AG20443 (cell line): Measurements from ENCODE around the gene GOLT1A.

Experiments
- DNase-seq: peaks from one replicate; pipeline ENCODE4 v3.0.0; 2012; ENCODE audit warnings: low spot score, mixed read lengths

Gene GOLT1A

DNA sequence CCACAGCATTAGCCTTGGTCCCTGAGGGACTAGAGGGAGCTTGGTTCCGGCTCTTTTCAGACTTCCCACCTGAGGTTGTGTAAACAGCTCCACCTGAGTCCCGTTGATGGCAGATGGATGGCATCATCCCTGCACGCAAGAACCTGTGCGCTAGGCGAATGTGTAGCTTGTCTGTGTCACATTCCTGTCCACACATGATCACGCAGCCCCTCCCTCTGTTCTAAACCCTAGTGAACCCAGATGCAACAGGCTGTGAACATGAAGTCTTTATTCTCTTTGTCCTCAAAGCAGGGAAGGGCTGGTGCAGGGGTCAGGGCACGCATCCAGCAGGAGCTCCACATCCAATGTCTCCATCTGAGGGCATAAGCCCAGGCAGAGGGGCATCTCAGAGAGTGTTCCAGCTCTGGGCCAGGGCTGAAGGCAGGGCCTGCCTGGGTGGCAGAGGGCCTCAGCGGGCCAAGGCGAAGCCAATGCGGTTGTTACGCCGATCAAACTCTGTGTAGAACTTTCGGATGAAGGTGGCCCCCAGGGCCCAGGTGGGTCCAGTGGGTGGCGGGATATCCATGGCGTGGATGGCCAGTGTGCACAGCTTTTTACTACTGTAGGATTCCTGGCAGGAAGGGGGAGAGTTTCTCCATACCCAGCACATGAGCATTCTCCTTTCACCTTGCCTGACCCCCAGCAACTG, 59.1 kb downstream of the GOLT1A start:
- no peak for DNase-seq

- DNase-seq = no peak
Observed at GRCh38 chr1:204153667-204154066, 60.1 kb downstream of the GOLT1A start.

DNA sequence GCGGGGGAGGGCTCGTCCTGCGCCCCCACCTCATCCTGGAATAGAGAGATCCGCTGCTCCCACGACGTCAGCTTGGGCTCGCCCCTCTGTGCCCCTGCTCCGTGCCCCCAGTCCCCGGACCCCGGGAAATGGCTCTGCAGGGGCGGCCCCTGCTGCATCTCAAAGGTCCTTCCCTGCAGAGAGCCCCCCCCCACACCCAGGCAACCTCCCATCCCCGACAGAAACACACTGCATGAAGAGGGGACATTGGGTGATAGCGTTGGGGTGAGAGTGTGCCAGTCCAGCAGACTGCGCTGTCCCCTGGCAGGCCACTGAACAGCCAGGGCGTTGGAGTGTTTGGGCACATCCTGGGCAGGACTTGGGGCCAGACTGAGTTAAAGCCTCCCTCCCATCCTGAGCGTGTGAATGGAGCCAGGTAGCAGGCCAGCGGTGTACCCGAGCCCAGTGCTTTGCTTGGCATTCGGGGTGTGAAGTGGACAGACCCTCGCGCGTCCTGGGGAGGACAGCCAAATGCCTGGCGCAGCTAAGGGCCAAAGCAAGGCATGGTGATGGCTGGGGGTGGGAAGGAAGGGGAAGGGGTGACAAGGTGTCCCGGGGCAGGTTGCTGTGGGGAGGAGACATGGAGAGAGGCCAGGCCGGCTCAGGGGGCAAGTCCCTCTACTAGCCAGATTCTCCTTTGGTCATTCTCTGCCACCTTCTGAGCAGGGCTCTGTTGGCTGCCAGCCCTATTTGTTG, 61.3 kb downstream of the GOLT1A start:
- DNase-seq = no peak

GRCh38 chr1:204151552-204152309, 62.1 kb downstream of the GOLT1A start, which contains the start of gene ETNK2:
ETNK2 (minus strand) TSS chr1:204152044; CDS start chr1:204151852, 192 bp downstream.
- DNase-seq = peak; percentile 87

DNA sequence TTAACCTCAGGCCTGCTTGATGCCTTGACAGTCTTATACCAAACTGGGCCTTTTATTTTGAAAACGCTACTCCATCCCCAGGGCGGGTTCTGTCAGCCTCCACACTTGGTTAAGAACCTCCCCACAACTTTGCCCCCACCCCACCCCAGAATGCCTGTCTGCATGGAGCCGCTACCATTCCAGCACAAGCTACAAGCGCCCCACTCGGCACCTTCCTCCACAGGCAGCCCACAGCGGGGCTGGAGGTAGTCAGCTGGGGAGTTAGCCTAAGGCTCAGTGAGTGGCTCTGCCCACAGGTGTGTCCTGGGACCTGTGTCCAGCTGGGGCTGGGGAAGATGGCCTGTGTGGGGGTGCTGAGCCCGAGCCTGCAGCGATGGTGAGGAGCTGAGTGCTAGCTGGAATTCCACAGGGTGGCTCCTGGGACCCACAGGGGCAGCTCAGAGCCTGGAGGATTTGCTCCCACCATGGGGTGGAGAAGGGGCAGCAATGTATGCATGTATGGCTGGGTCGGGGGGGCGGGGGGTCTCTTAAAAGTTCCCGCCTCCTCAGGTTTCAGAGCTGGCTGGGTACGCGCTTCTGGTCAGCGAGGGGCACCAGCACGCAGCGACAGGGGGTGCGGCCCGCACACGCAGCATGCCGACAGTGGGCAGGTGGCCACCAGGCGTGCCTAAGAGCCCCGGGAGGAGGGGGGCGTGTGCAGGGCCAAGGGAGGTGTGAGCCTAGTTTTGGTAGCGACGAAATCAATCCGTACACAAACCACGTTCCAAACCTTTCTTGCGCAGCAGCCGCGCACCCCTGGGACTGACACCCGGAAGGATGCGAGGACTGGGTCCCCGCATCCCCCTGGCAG, 62.9 kb downstream of the GOLT1A start:
- peak; percentile 49 for DNase-seq

DNA sequence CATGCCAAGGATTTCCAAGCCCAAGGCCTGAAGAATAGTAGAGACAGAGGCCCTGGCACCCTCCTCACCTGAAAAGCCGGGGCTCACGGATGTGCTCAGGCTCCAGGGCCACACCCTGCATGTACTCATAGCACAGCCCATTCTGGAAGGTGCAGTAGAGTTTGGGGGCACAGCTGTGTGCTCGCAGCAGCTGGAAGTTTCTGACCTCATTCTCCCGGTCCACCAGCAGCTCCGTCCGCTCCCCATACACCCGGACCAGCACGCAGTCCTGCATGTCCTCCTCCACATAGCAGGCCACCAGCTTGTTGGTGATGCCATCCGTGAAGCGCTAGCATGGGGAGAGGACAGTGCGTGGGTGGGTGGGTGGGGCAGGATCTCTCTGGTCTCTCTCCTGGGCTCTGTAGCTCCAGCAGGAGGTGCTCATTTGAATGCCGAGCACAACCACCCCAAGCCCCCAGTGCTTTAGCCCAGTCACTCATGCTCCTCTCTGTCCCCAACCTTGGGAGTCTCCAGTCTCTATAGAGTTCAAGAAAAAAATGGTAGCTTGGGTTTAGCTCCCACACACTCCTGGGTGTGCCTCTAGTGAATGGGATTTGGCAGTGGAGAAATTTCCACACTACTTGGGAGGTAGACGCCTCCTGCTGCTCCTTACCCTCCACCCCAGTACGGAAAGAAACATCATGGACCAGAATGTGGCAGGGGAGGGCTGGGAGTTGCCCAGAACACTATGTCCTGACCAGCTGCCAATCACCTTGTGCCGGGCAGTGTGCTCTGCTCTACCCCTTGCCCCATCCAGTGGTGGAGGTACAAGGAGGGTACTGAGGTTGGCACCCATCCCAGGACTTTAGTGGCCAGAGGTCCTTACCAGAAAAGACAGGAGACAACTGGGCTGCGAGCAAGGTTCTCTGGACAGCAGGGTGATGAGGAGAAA, 63.9 kb downstream of the GOLT1A start:
- no peak for DNase-seq

GRCh38 chr1:204149107-204149506, 64.7 kb downstream of the GOLT1A start:
- DNase-seq = no peak
